IMR-90 (cell line): Measurements from ENCODE around the gene CYGB. TPM values are rescaled to one million over a fixed set of nuclear protein-coding genes. Genes with fewer than 3 reads are reported as not detected.
A peak's percentile ranks its signal among the peaks of the same experiment; 100 is the strongest.

ENCODE experiments used
- ATAC-seq: fragments of 200-7000 bp; cut with Tn5 transposase; 2 replicates; pipeline ENCODE4 v1.9.1; 2020; ENCODE audit warnings: low read depth, mild to moderate bottlenecking, moderate library complexity
- BruUV-seq: library from RNA; stranded (reverse); fragments of 400-500 nt; replicated peaks from 2 replicates; lab custom pipeline; 2021; lab: Mats Ljungman, UMichigan
- CTCF ChIA-PET: fragments of 300-600 bp; formaldehyde crosslinking; extraction: SDS; loops from one replicate; lab custom pipeline; 2021; ENCODE audit warnings: antibody characterized with exemption; lab: Yijun Ruan, JAX
- POLR2A ChIA-PET: fragments of 300-600 bp; sonication (Branson Sonifier 250); formaldehyde crosslinking; loops from one replicate; lab custom pipeline; 2022; ENCODE audit warnings: antibody characterized with exemption; ENCODE audit not compliant: unreplicated experiment; lab: Charles Lee
- DNase-seq: peaks from one replicate; pipeline ENCODE4 v3.0.0; 2013
- H2AFZ ChIP-seq: replicated peaks from 2 replicates; pipeline ENCODE3; 2013; ENCODE audit warnings: low read length, mild to moderate bottlenecking; ENCODE audit not compliant: poor library complexity
- H2AK5ac ChIP-seq: 2 replicates; pipeline ENCODE4 v1.6.1; 2013; ENCODE audit warnings: low read depth, low read length, inconsistent platforms
- H2AK9ac ChIP-seq: replicated peaks from 2 replicates; pipeline ENCODE3; 2013; ENCODE audit warnings: mild to moderate bottlenecking, low read depth, low read length, moderate library complexity; ENCODE audit not compliant: poor library complexity
- H2BK120ac ChIP-seq: 2 replicates; pipeline ENCODE4 v1.6.1; 2013; ENCODE audit warnings: low read depth, low read length, inconsistent platforms
- H2BK15ac ChIP-seq: 3 replicates; pipeline ENCODE4 v1.6.1; 2013; ENCODE audit warnings: low read depth, low read length, inconsistent platforms
- H2BK20ac ChIP-seq: 2 replicates; pipeline ENCODE4 v1.6.1; 2013; ENCODE audit warnings: low read depth, mild to moderate bottlenecking, inconsistent platforms, low read length, moderate library complexity
- H2BK5ac ChIP-seq: 2 replicates; pipeline ENCODE4 v1.6.1; 2013; ENCODE audit warnings: mild to moderate bottlenecking, low read depth, low read length, inconsistent platforms; ENCODE audit not compliant: poor library complexity, severe bottlenecking
- H3K14ac ChIP-seq: replicated peaks from 2 replicates; pipeline ENCODE4 v1.6.1; 2013; ENCODE audit warnings: low read depth, low read length, inconsistent platforms
- H3K18ac ChIP-seq: 2 replicates; pipeline ENCODE4 v1.6.1; 2013; ENCODE audit warnings: low read depth, low read length, control low read depth
- H3K23ac ChIP-seq: 2 replicates; pipeline ENCODE4 v1.6.1; 2013; ENCODE audit warnings: low read depth, low read length, inconsistent platforms
- H3K27ac ChIP-seq: 2 replicates; pipeline ENCODE4 v1.5.1; 2013; ENCODE audit warnings: mild to moderate bottlenecking, control low read depth, low read length; ENCODE audit not compliant: insufficient read depth
- H3K27me3 ChIP-seq: 2 replicates; pipeline ENCODE4 v1.6.1; 2013; ENCODE audit warnings: low read length; ENCODE audit not compliant: control insufficient read depth, insufficient read depth
- H3K36me3 ChIP-seq: 2 replicates; pipeline ENCODE4 v1.6.1; 2013; ENCODE audit warnings: low read length, mixed read lengths; ENCODE audit not compliant: control insufficient read depth, insufficient read depth
- H3K4ac ChIP-seq: 2 replicates; pipeline ENCODE4 v1.6.1; 2013; ENCODE audit warnings: low read depth, low read length, inconsistent platforms
- H3K4me1 ChIP-seq: 2 replicates; pipeline ENCODE4 v1.6.1; 2013; ENCODE audit warnings: low read length, mixed read lengths; ENCODE audit not compliant: control insufficient read depth, insufficient read depth
- H3K4me2 ChIP-seq: 2 replicates; pipeline ENCODE4 v1.6.1; 2013; ENCODE audit warnings: low read depth, mild to moderate bottlenecking, control low read depth, low read length, moderate library complexity
- H3K4me3 ChIP-seq: 2 replicates; pipeline ENCODE4 v1.5.1; 2013; ENCODE audit warnings: low read depth, mild to moderate bottlenecking, control low read depth, low read length, moderate library complexity; ENCODE audit not compliant: insufficient read depth
- H3K56ac ChIP-seq: 2 replicates; pipeline ENCODE4 v1.6.1; 2013; ENCODE audit warnings: low read length, inconsistent platforms; ENCODE audit not compliant: insufficient read depth; ENCODE audit errors: extremely low read depth
- H3K79me1 ChIP-seq, 2 experiments: 2 replicates each; pipeline ENCODE4 v1.6.1; 2013; ENCODE audit warnings: low read length in 2 of 2, inconsistent platforms in 1 of 2, low read depth in 1 of 2
- H3K9ac ChIP-seq: 2 replicates; pipeline ENCODE4 v1.6.1; 2013; ENCODE audit warnings: low read depth, low read length, control low read depth
- H3K9me1 ChIP-seq: 2 replicates; pipeline ENCODE4 v1.6.1; 2013; ENCODE audit warnings: low read length, inconsistent platforms; ENCODE audit not compliant: insufficient read depth
- H3K9me3 ChIP-seq: 2 replicates; pipeline ENCODE4 v1.6.1; 2013; ENCODE audit warnings: low read length; ENCODE audit not compliant: control insufficient read depth, insufficient read depth
- H4K20me1 ChIP-seq: 2 replicates; pipeline ENCODE4 v1.6.1; 2013; ENCODE audit warnings: low read length, inconsistent platforms; ENCODE audit not compliant: insufficient read depth
- H4K5ac ChIP-seq: 2 replicates; pipeline ENCODE4 v1.6.1; 2013; ENCODE audit warnings: mild to moderate bottlenecking, low read depth, low read length, control low read depth
- H4K8ac ChIP-seq, 2 experiments: 2 replicates each; pipeline ENCODE4 v1.6.1; 2013; ENCODE audit warnings: low read depth in 2 of 2, low read length in 2 of 2, control low read depth in 1 of 2, inconsistent platforms in 1 of 2
- H4K91ac ChIP-seq: 2 replicates; pipeline ENCODE4 v1.6.1; 2013; ENCODE audit warnings: low read depth, low read length, inconsistent platforms; ENCODE audit not compliant: insufficient read depth
- BHLHE40 ChIP-seq: fragments of 150-350 bp; IDR thresholded peaks from 2 replicates; pipeline ENCODE4 v1.6.1; 2016; ENCODE audit warnings: mild to moderate bottlenecking, low read depth, low read length
- CHD1 ChIP-seq: IDR thresholded peaks from 2 replicates; pipeline ENCODE4 v1.6.1; 2012; ENCODE audit warnings: low read depth, low read length, improper control_type of control experiment
- FOS ChIP-seq: fragments of 150-350 bp; IDR thresholded peaks from 2 replicates; pipeline ENCODE4 v1.6.1; 2016; ENCODE audit warnings: low read depth, low read length
- MAFK ChIP-seq: IDR thresholded peaks from 2 replicates; pipeline ENCODE4 v1.6.1; 2012; ENCODE audit warnings: low read depth, low read length, improper control_type of control experiment
- MXI1 ChIP-seq: IDR thresholded peaks from 2 replicates; pipeline ENCODE4 v1.6.1; 2012; ENCODE audit warnings: low read depth, mild to moderate bottlenecking, low read length, moderate library complexity, borderline replicate concordance
- POLR2A ChIP-seq: IDR thresholded peaks from 2 replicates; pipeline ENCODE4 v1.6.1; 2012; ENCODE audit warnings: mild to moderate bottlenecking, low read depth, low read length
- WGBS, 2 experiments: methylation state at CpG; one replicate each; pipeline versions ENCODE4 v1.1.5 to v1.1.7; 2013; ENCODE audit warnings: missing lambda C conversion rate in 2 of 2; ENCODE audit not compliant: insufficient read length in 1 of 2; ENCODE audit errors: extremely low coverage in 2 of 2; 5-methylcytosine and 5-hydroxymethylcytosine counted together
- dilution Hi-C: fragments of 300-500 bp; cut with HindIII; formaldehyde crosslinking; loops from one replicate; pipeline ENCODE4 v1.14.3; 2018; ENCODE audit warnings: low sequenced_read_pairs; ENCODE audit not compliant: unreplicated experiment
- in situ Hi-C: fragments of 300-500 bp; cut with MboI; formaldehyde crosslinking; loops from 3 replicates; pipeline ENCODE4 v1.14.3; 2019; ENCODE audit warnings: low sequenced_read_pairs, inconsistent platforms, mixed read lengths
- intact Hi-C: fragments of 100-400 bp; cut with micrococcal nuclease; formaldehyde crosslinking; loops from 2 replicates; pipeline ENCODE4 v1.10.0; 2022
- polyA plus RNA-seq, 3 experiments: library from polyadenylated mRNA; depleted of rRNA; stranded (reverse); fragments of >200 nt; gene quantifications; 2 replicates each; pipeline ENCODE4 v1.2.3, GENCODE V29; 2012; ENCODE audit warnings: low replicate concordance in 1 of 3
- total RNA-seq: library from RNA; depleted of rRNA; stranded (reverse); fragments of >200 nt; gene quantifications from 2 replicates; pipeline ENCODE4 v1.2.3, GENCODE V29; 2012
- TF ChIP-seq, protein P1 (sequence below): fragments of 150-350 bp; IDR thresholded peaks from 2 replicates; pipeline ENCODE4 v1.6.1; 2017; ENCODE audit warnings: mild to moderate bottlenecking, antibody characterized with exemption, low read length, low read depth

Gene CYGB
- total and polyA plus RNA-seq, 2 of the 4 experiments (the other 2 are of a cell fraction): 1.3 to 2.9 TPM

DNA sequence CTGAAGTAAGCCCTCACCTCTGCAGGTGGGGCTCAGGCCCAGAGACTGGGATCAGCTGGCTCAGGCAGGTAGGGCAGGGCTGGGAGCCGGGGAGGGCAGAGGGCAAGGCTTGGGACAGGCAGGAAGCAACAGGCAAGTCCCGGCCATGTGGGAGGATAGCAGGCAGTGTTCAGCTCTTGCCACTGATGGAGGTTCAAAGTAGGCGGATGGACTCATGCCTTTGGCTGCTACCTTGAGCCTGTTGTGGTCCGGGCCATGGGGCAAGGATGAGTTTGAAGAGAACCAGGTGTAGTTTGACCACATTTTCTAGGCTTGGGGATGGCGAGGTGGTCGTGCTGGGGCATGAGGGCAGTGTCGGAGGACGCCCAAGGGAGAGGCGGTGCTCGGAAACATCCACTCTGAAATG, 5.1 kb upstream of the CYGB start:
- H3K27me3 ChIP-seq: peaks cover 2% of the 10 kb centered on the region; the same call in 1 of the 2 replicates
- no peaks in the 10 kb centered on the region for H3K9me3 ChIP-seq
- H3K4ac ChIP-seq: peak overlapping the region; percentile 28
- no peak overlapping the region for H4K5ac ChIP-seq
- ChIA-PET CTCF (no interaction called here), POLR2A (no interaction called here)
- dilution Hi-C loops (no loop called here), in situ Hi-C loops (no loop called here), intact Hi-C loops (no loop called here)
- peaks cover 6% of the 10 kb centered on the region; the same call in 1 of the 2 replicates for H4K20me1 ChIP-seq
- no TSS peak for BruUV-seq
- no peak overlapping the region for H4K8ac ChIP-seq
- no peak overlapping the region for H2AK9ac ChIP-seq
- no peak for DNase-seq
- TF ChIP-seq MAFK (no peak), MXI1 (no peak), POLR2A (no peak), CHD1 (no peak), FOS (no peak), BHLHE40 (no peak)
- TF ChIP-seq, protein P1, sequence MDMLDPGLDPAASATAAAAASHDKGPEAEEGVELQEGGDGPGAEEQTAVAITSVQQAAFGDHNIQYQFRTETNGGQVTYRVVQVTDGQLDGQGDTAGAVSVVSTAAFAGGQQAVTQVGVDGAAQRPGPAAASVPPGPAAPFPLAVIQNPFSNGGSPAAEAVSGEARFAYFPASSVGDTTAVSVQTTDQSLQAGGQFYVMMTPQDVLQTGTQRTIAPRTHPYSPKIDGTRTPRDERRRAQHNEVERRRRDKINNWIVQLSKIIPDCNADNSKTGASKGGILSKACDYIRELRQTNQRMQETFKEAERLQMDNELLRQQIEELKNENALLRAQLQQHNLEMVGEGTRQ: no peak
- H3K36me3 ChIP-seq: no peaks in the 10 kb centered on the region
- H3K9ac ChIP-seq: no peak overlapping the region
- no peak for ATAC-seq
- H3K23ac ChIP-seq: no peak overlapping the region
- no peak overlapping the region for H3K18ac ChIP-seq
- peak overlapping the region; percentile 3 for H2AFZ ChIP-seq
- H3K9me1 ChIP-seq: peaks cover 22% of the 10 kb centered on the region
- no peak overlapping the region for H3K4me2 ChIP-seq
- no peak overlapping the region for H3K4me3 ChIP-seq
- H2BK15ac ChIP-seq: no peak overlapping the region
- peak overlapping the region; percentile 60 for H2AK5ac ChIP-seq
- peak overlapping the region; percentile 17; the same call in 1 of the 2 replicates for H2BK120ac ChIP-seq
- 0 out of 4 replicates have a peak, but pooled peaks cover 0 to 2% of the 10 kb centered on the region in 2 experiments for H3K79me1 ChIP-seq
- H4K91ac ChIP-seq: 0 out of 2 replicates have a peak overlapping the region, but pooled peaks have one; percentile 19
- H3K14ac ChIP-seq: no peak overlapping the region
- no peak overlapping the region for H3K27ac ChIP-seq
- peaks cover 22% of the 10 kb centered on the region for H3K4me1 ChIP-seq
- WGBS, 2 experiments: 97% methylated on average over 9 of the region's 10 CpGs; no CpG with 5 or more reads in 1 of the 2 experiments
- no peak overlapping the region for H2BK20ac ChIP-seq
- no peak overlapping the region for H2BK5ac ChIP-seq
- no peak overlapping the region for H3K56ac ChIP-seq
